ENCODE measurements around the gene DTNB.
"Not testable (repeated sequence)": the region's sequence is repeated elsewhere in the genome, so short reads cannot be mapped to it uniquely, and the experiment has no call there.

Gene DTNB

DNA sequence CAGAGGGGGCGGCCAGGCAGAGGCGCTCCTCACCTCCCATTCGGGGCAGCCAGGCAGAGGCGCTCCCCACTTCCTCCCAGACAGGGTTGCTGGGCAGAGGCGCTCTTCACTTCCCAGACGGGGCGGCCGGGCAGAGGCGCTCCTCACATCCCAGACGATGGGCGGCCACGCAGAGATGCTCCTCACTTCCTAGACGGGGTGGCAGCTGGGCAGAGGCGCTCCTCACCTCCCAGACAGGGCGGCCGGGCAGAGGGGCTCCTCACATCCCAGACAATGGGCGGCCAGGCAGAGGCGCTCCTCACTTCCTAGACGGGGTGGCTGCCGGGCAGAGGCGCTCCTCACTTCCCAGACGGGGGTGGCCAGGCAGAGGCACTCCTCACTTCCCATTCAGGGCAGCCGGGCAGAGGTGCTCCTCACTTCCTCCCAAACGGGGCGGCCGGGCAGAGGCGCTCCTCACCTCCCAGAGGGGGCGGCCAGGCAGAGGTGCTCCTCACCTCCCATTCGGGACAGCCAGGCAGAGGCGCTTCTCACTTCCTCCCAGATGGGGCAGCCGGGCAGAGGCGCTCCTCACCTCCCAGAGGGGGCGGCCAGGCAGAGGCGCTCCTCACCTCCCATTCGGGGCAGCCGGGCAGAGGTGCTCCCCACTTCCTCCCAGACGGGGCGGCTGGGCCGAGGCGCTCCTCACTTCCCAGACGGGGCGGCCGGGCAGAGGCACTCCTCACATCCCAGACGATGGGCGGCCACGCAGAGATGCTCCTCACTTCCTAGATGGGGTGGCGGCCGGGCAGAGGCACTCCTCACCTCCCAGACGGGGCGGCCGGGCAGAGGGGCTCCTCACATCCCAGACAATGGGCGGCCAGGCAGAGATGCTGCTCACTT is 137.7 kb downstream of the DTNB start:
- not testable (repeated sequence) for DNase-seq

DNA sequence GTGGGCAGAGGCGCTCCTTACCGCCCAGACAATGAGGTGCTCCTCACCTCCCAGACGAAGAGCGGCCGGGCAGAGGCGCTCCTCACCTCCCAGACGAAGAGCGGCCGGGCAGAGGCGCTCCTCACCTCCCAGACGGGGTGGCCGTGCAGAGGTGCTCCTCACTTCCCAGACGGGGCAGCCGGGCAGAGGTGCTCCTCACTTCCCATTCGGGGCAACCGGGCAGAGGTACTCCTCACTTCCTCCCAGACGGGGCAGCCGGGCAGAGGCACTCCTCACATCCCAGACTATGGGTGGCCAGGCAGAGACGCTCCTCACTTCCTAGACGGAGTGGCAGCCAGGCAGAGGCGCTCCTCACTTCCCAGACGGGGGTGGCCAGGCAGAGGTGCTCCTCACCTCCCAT is 138.4 kb downstream of the DTNB start:
- not testable (repeated sequence) for DNase-seq

DNA sequence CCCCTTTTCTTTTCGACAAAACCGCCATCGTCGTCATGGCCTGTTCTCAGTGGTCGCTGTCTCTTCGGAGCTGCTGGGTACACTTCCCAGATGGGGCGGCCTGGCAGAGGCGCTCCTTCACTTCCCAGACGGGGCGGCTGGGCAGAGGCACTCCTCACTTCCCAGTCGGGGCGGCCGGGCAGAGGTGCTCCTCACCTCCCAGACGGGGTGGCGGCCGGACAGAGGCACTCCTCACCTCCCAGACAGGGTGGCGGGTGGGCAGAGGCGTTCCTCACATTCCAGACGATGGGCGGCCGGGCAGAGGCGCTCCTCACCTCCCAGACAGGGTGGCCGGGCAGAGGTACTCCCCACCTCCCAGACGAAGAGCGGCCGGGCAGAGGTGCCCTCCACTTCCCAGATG is 138.9 kb downstream of the DTNB start:
- DNase-seq: no peak

DNA sequence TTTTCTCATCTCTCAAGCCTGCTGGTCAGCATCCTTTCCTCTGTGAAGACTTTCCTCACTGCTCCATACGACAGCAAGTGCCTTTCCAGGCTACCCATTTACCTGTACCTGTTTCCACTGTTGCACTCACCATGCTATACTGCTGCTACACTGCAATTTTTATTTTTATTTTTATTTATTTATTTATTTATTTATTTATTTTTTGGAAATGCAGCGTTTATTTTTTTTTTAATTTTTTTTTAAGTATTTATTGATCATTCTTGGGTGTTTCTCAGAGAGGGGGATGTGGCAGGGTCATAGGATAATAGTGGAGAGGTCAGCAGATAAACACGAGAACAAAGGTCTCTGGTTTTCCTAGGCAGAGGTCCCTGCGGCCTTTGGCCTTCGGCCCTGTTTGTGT is 139.6 kb downstream of the DTNB start:
- DNase-seq: not testable (repeated sequence)

DNA sequence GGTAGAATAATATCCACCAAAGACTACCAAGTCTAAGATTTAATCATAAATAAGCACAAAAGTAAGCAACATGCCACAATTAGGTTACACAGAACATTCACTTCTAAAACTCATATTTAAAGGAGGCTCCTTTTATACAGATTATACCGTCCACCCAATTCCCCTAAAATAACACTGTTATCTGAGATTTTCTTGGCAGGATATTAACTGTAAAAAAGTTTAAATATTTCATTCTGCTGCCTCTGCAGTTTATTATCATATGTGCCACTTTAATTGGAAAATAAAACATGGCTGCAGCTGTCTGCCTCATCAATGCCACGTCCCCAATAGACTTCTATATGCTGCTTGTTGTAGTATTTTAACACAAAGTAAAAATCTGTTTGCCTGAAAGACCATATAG is 140.9 kb downstream of the DTNB start:
- DNase-seq: no peak

DNA sequence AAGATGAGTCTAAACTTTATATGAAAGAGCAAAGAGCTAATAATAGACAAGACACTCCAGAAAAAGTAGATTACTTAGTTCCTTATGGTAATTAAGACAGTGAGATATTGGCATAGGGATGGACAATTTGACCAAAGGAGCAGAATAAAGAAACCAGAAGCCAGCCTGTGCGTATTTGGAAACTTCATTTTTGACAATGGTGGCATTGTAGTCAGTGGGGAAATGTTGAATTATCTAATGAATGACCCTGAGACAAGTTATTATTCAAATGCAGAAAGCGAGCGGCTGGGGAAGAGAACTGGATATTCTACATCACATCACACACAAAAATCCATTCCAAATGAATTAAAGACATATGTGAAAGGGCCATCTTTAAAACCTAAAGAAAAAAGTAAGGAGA is 144.3 kb downstream of the DTNB start:
- DNase-seq: no peak

DNA sequence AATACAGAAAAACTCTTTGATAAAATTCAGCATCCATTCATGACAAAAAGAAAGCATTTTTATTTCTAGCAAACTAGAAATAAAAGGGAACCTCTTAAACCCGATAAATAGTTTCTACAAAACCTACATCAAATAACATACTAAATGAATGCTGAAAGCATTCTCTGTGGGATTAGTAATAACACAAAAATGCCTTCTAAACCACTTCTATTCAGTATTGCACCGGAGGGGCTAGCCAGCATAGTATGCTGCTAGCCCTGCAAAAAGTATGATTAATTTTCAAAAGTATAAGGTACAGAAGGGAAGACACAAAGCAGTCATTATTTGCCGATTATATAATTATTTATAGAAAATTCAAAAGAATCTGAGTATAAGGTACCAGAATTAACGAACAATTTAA is 145.2 kb downstream of the DTNB start:
- DNase-seq: no peak

DNA sequence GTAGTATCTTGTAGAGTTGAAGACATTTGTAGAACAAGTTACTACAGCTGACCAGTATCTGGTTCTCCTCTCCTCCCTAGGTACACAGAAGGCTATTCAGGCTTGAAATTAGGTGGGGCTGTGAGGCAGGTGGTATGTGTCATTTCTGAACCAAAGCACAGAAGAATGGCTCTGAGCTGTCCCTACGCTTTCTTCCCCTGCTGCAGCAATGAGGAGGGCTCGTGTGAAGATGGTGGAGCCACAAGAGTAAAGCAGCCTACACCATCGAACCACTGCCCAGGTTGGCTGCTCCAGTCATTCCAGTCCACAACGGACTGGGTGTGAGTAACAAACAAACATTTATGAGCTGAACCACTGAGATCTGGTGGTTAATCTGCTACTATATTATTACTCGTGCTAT is 148.9 kb downstream of the DTNB start:
- no peak for DNase-seq

DNA sequence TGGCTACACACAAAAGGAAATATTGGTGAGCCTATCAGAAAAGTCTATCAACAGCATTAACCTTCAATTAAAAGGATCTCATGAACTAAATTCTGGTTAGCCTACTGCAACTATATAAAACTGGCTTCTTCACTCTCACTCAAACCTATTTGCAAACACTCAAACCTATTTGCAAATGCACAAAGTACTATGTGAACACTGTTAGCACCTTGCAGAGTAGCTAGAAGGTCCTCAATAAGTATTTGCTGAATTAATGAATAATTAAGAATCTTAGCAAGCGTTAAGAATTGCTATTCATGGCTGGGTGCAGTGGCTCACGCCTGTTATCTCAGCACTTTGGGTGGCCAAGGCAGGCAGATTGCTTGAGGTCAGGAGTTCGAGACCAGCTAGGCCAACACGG is 150.3 kb downstream of the DTNB start:
- DNase-seq: no peak

DNA sequence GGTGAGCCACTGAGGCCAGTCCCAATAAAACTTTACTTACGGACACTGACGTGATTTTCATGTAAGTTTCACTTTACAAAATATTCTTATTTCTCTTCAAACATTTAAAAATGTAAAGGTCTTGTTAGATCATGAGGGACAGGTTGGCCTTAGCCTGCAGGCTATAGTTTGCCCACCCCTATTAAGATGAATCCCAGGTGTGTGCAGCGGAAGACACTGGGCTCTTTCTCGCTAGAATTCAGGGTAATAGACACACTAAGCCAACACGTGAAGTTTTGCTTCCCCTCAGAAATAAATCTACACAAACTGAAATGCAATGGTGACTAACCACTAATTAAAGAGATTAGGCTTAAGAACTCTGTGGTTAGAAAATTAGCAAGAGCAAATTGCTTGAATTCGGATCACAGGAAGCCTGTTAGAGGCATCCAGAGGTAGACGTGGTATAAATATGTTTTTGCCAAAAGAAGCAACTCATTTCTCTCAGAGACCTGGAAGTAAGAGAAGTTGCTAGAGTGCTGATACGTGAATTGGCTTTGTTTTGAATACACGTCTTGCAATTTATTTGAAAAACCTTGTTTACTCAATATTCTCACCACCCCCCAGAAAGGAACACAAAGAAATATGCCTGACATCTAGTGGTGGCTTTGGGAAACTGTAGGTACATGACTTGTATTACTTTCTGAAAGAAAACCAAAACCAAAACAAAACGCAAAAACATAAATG is 151.6 kb downstream of the DTNB start:
- DNase-seq: peak; percentile 89

DNA sequence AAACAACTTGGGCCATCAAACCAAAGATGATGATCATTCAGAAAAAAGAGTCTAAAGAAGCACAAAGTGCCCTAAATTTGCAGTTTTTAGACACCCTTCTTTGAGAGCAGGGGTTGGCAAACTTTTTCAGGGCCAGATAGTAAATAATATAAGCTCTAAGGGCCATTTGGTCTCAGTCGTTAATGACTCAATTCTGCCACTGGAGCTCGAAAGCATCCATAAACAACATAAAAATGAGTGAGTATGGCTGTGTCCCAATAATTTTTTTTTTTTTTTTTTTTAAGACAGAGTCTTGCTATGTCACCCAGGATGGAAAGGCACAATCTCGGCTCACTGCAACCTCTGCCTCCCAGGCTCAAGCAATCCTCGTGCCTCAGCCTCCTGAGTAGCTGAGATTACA is 152.3 kb downstream of the DTNB start:
- no peak for DNase-seq

DNA sequence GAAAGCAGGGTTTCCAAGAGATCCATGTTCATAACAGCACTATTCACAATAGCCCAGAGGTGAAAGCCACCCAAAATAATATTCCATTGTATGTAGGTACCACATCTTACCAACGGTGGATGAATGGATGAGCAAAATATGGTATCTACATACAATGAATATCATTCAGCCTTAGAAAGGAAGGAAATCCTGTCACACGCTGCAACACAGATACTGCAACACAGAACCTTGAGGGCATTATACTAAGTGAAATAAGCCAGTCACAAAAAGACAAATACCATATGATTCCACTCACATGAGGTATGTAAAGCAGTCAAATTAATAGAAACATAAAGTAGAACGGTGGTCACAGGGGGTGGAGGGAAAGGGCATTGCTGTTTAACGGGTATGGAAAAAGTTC is 155.7 kb downstream of the DTNB start:
- DNase-seq: no peak

DNA sequence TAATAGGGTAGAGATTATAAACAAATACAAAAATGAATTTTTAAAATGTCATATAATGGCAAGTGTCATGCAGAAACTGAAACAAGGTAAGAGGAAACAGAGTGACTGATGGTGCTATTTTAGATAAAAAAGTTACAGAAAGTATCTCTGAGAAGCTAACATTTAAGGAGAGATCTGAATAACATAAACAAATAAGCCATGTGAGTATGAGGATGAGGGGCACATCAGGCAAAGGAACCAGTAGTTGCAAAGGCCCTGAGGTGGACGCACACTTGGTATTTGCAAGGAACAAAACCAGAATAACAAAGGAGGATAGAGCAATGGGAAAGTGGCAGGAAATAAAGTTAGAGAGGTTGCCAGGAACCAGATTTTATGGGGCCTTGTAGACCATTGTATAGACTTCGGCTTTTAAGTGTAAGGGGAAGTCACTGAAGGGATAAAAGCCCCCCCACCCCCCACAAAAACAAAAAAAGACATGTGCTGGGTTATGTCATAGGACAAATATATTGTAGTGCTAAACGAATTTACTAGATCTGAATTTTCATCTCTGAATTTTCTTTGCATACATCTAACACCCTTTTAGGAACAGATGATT is 159.2 kb downstream of the DTNB start:
- DNase-seq: no peak

DNA sequence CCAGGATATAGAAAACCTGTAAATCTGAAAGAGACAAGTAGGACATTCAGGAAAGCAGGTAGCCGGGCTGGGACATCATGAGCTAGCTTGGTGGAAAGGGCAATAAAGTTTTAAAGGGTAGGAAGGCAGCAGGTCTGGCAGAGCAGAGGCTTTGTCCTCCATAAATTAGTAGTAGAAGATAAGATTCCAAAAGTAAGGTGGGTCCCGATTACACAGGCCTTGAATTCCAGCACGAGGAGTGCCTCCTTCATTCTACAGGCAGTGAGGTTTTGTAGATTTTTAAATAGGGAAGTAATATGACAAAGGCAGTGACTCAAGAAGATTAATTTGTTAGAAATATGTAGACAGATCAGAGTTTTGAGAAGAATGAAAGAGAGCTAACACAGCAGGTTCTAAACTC is 160.7 kb downstream of the DTNB start:
- no peak for DNase-seq

DNA sequence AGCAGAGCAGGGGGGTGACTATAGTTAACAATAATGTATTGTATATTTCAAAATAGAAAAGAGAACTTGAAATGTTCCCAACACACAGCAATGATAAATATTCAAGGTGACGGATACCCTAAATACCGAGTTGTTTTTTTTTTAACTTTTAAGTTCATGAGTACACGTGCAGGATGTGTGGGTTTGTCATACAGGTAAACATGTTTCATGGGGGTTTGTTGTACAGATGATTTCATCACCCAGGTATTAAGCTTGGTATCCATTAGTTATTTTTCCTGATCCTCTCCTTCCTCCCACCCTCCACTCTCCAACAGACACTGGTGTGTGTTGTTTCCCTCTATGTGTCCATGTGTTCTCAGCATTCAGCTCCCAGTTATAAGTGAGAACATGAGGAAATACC is 167.2 kb downstream of the DTNB start:
- no peak for DNase-seq

DNA sequence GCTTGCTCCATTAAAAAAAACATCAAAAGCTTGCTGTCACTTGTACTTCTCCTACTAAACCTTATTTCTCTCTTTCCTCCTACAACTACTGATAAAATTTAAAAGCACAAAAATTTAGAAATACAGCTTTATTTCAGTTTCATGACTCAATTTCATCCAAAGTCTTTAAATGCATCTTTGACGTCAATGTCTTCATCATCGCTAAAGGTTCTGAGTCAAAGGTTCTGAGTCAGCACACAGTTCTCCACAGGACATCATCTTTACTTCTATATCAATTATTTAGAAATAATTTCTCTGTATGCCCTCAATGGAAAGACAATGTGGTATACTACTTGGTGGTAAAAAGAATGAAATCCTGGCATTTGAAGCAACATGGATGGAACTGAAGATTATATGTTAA is 167.8 kb downstream of the DTNB start:
- no peak for DNase-seq

DNA sequence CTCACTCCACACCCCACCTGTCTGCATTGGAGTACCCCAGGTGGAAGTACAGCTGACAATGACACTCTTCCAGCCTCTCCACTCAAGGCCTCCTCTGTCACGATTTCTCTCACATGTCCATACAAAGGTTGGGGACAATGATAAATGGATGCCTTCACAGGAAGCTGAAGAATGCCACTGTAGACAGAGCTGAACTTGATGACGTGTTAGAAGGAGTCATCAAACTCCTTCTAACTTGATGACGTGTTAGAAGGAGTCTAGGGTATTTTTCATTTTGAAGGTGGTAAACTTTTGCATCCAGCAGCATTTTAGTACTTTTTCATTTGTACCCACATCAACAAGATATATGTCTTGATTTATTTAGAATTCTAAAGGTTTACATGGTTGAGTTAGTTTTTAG is 168.2 kb downstream of the DTNB start:
- no peak for DNase-seq

DNA sequence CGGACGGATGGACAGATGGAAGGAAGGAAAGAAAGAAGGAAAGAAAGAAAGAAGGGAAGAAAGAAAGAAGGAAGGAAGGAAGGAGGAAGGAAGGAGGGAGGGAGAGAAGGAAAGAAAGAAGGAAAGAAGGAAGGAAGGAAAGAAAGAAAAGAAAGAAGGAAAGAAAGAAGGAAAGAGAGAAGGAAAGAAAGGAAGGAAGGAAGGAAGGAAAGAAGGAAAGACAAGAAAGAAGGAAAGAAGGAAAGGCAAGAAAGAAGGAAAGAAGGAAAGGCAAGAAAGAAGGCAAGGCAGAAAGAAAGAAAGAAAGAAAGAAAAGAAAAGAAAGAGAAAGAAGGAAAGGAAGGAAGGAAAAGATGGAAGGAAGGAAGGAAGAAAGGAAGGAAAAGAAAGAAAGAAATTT is 169.1 kb downstream of the DTNB start:
- no peak for DNase-seq

DNA sequence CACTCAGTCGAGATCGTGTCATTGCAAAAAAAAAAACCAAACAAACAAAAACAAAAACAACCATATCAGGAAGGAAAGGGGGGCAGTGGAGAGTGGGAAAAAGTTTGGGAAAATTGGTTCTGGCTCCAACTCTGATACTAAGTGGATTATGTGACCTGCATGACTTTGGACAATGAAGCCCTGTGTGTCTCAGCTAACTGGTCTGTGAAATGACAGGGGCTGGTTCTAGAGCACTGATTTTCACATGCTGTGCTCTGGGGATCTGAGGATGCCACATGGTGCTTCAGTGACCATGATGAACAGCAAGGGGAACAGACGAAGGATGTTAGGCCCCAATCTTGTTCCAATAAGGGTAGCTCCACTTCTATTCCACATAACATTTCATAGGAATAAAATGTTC is 174.2 kb downstream of the DTNB start:
- no peak for DNase-seq

DNA sequence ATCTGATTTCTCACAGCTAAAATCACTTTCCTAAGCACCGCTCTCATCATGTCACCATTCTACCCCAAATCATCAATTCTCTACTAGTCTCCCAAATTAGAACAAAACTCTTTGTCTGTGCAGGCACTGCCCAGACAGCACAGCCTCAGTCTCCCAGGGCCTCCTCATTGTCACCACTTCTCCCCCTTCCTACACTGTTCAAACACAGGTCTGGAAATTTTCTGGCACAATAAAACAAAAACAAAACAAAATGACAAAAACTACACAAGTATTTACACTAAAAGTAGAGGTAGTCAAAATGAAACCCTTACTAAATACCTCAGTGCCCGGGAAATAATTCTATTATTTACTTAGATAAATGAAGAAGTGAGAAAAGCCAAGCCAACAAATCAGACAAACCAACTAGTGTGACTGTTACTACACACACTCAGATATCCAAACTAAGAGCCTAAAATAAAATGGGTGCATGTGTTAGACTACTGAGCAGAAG is 175.4 kb downstream of the DTNB start:
- DNase-seq: no peak

DNA sequence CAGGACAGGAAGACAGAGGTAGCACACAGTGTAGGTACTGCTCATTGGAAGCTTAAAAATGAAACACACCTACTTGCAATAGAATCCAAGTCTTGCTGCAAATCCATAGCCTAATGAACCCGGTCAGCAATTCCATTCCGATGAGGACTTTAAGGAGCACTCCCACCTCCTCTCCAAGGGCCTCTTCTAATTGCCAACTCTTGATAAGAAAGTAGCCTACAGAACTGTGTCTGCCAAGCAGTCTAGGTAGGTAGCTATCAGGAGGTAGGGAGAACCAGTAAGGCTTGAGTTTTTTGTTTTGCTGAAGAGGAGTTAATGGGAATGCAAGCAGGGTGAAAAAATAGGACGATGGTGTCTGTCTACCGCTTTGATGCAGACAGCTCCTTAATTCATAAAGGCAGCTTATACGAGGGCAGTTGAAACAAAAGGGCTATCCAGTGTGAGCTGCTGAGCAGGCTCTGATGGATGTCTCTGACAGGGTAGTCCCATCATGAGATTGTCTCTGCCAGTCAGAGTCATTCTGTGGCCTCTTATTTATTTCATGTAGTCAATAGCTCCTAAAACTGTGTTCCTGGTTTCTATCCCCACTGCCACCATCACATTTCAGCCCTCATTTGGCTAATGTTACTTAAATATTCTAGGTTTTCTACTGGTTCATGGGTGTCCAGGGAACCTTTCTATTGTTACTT is 176.0 kb downstream of the DTNB start:
- DNase-seq: no peak

DNA sequence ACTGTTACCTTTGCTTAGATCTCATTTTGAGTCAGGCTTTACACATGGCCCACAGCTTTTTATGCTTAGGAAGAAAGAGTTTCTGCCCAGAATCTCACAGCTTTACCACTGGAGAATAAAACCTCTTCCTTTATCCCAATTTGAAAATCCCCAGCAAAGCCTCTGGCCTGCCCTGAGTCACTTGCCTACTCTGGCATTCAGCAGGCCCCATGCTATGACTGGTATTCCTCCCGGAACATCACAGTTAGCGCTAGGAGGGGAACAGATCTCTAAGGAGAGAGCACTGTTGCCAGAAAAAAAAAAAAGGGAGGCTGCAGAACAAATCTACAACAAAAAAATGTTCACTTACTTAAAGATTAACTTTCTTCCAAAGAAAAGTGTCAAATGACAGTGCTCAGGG is 178.8 kb downstream of the DTNB start:
- no peak for DNase-seq

DNA sequence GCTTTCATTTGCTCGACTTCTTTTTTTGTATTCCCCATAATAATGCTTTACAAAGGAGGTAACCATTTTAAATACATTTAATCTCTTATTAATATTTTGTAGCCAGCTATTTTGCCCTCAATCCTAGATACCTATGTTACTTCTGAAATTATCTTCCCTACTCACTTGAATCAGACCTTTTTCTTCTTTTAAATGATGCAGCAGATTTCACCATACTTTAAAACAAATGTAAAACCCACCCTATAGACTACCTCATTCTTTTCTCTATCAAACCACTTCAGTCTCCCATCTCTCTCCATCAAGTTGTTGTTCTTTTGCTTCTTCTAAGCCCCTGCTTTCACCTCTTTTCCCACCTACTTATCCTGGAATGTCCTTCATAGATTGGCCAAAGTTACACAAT is 180.2 kb downstream of the DTNB start:
- no peak for DNase-seq

Data from NCI-H1694 treated with DMSO at 0.1 percent for 48 hours (cell line).